ENCODE results near the gene FGF10. TPM values are rescaled to one million over a fixed set of nuclear protein-coding genes. Genes with fewer than 3 reads are reported as not detected.

Gene FGF10
- total RNA-seq = 2.7 TPM
- long read RNA-seq, partial matches to known transcripts = 0 of 1 reads
- long read RNA-seq, other reads (novel, unspliced or antisense) = 0 of 1 reads

DNA sequence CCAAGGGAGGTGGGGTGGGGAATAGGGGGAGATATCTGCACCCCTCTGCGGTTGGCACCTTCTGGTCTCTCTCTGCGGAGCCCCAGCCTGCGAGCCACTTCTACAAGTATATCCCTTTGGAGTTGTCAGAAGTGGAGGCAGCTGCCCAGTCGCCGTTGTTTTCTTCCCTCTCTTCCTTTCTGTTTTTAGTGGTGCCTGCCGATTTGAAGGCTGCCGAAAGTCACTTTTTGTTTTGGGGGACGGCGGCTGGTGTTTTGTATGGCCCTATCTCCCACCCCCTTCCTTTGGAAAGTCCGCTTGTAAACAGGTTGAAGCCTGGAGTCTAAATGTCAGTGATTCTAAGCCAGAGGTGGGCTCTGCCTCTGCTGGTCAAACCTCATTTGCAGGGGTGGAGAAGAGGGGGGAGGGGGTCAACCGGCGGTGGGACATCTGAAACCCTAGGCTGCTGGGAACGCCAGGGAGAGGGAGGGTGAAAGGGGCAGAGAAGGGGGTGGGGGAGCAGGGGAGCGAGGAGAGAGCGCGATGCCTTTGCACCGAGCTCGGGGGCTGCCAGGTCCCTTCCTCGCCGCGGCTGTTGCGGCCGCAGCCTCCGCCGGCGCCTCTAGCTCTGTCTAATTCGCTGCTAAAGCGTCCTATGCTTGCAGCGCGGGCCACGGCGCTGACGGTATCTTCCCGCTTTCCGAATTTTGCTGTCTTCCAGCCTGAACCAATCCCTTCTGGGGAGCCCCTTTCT, at the start of gene FGF10:
TSS of gene FGF10 (minus strand) at position 331 of the 733 bp plus-strand sequence. CDS start 738 bp downstream, outside the sequence.
- Histone ChIP-seq H3K27me3 (peaks cover 24% of the 10 kb centered on the region), H3K9me3 (no peaks in the 10 kb centered on the region), H3K4me3 (peak within 1 kb of the TSS; percentile 51), H3K27ac (peak within 1 kb of the TSS; percentile 21), H3K4me1 (no peaks in the 10 kb centered on the region), H3K36me3 (no peaks in the 10 kb centered on the region)
- DNase-seq (peak; percentile 63), ATAC-seq (peak; percentile 75)
- no peak for TF ChIP-seq CTCF (IDR thresholded peaks at IDR 0.05)
- intact Hi-C loops (cut with DNase I) = no loop called here

GRCh38 chr5:44426944-44427343, 37.7 kb upstream of the FGF10 start:
- Histone ChIP-seq H3K27ac (no peak overlapping the region), H3K27me3 (no peaks in the 10 kb centered on the region), H3K36me3 (no peaks in the 10 kb centered on the region), H3K4me1 (no peaks in the 10 kb centered on the region), H3K4me3 (no peak overlapping the region), H3K9me3 (no peaks in the 10 kb centered on the region)
- intact Hi-C loops (cut with DNase I) = no loop called here
- no peak for TF ChIP-seq CTCF (IDR thresholded peaks at IDR 0.05)
- ATAC-seq (no peak), DNase-seq (no peak)

DNA sequence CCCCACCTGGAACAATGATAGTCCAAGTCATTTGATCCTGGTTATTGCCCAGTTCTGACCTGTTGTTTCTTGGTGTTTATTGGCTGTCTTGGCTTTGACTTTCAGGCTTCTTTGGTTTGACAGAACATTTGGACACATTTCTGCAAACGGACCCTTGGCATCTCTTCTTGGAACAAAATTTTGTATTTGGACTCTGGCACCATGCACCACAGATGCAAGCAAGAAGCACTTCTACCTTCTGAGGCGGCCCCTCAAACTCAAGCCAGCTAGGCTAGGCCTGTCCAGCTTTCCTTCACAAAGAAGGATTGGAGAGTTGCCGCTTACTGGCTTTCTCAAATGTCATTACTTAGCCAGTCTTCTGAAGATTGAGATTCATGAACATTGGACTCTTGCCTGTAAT, 23.1 kb upstream of the FGF10 start:
- no peak overlapping the region for H3K27ac ChIP-seq
- H3K4me3 ChIP-seq = no peak overlapping the region
- H3K36me3 ChIP-seq = no peaks in the 10 kb centered on the region
- H3K4me1 ChIP-seq = no peaks in the 10 kb centered on the region
- H3K9me3 ChIP-seq = no peaks in the 10 kb centered on the region
- intact Hi-C loops (cut with DNase I) = no loop called here
- ATAC-seq (no peak), DNase-seq (no peak)
- no peaks in the 10 kb centered on the region for H3K27me3 ChIP-seq
- TF ChIP-seq CTCF (IDR thresholded peaks at IDR 0.05) = no peak

GRCh38 chr5:44402084-44402483, 12.9 kb upstream of the FGF10 start:
- Histone ChIP-seq H3K4me1 (no peaks in the 10 kb centered on the region), H3K4me3 (no peak overlapping the region), H3K9me3 (no peaks in the 10 kb centered on the region), H3K27ac (no peak overlapping the region), H3K27me3 (no peaks in the 10 kb centered on the region), H3K36me3 (no peaks in the 10 kb centered on the region)
- DNase-seq (no peak), ATAC-seq (no peak)
- intact Hi-C loops (cut with DNase I) = no loop called here
- TF ChIP-seq CTCF (IDR thresholded peaks at IDR 0.05) = no peak

DNA sequence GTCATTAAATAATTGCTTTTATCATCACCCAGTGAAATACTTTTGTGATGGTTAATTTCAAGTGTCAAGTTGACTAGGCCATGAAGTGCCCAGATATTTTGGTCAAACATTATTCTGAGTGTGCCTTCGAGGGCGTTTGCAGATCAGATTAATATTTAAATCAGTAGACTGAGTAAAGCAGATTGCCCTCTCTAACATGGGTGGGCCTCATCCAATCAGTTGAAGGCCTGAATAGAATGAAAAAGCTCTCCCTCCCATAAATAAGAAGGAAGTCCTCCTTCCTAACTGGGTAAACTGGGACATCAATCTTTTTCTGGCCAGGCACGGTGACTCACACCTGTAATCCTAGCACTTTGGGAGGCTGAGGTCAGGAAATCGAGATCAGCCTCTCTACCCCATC, 12.4 kb upstream of the FGF10 start:
- intact Hi-C loops (cut with DNase I) = no loop called here
- Histone ChIP-seq H3K27ac (no peak overlapping the region), H3K9me3 (no peaks in the 10 kb centered on the region), H3K36me3 (no peaks in the 10 kb centered on the region), H3K4me3 (no peak overlapping the region), H3K27me3 (no peaks in the 10 kb centered on the region), H3K4me1 (no peaks in the 10 kb centered on the region)
- ATAC-seq (no peak), DNase-seq (no peak)
- no peak for TF ChIP-seq CTCF (IDR thresholded peaks at IDR 0.05)

All from upper lobe of right lung (tissue), 1 donor.